Mesenteric fat pad (tissue), 1 donor: Measurements from ENCODE around the gene BMP7. TPM values are rescaled to one million over a fixed set of nuclear protein-coding genes. Genes with fewer than 3 reads are reported as not detected.

Experiments
- DNase-seq: peaks from one replicate; pipeline ENCODE4 v3.0.0-alpha.2; 2020; ENCODE audit warnings: low spot score
- total RNA-seq: library from RNA; stranded (reverse); fragmentation: NEBNext Ultra II Directional; extraction: Animal tissue kit (Norgen Biotek cat#: 25700); gene quantifications from one replicate; pipeline ENCODE4 v1.2.1, GENCODE V29; 2021
- donor health status: DM: yes; HTN: yes; CAD: no.

The BMP7 gene
- total RNA-seq, 1 donor from 2014 or later: 0.16 TPM

DNA sequence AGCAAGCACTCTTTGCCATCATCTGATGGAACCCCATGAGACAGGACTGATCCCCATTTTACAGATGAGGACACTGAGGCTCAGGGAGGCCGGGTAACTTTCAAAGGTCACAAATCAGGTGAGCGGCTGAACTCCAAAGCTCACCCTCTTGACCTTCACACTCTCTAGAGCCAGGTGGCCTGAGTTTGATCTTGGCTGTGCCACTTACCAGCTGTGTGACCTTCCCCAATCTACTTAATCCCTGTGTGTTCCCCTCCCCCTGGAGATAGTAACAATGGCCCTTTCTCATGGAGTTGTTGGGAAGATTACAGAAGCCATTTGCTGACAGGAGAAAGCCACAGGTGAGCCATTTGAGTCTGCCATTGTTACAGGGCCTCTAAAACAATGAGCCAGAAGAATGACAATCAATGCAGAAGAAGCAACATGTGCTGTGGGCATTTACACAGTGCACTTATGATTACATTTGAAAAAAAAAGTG is 34.5 kb downstream of the BMP7 start:
- no peak for DNase-seq

DNA sequence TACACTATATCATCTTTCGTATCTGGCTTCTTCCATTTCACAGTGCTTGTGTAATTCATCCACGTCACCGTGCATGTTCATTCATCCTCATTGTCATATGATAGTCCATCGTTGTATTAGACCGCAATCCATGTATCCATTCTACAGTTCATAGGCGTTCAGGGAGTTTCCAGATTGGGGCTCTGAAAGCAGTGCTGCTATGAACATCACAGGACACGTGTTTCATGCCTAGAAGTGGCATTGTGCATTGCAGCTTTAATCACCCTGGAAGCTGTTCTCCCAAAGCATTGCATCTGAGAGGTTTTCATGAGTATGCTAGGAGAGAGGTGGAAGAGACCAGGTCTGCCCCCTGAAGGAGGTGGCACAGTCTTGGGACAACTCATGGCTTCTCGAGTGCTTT is 35.3 kb downstream of the BMP7 start:
- DNase-seq: no peak

DNA sequence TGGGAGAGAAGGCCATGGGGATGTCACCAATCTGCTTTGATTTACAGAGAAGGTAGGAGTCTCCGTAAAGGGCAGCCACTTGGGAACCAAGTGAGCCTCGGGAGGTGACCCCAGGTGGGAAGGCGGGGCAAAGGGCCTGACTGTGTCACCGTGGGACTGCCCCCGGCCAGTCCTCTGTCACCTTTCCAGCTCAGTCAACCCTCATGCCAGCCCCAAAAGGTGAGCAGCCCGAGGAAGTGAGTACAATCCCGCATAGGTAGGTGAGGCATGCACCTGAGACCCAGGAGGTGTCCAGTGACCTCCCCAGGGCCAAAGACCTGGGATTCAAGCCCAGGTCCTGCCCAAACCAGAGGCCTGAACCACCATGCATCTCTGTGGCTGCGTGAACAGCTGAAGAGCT is 36.2 kb downstream of the BMP7 start:
- no peak for DNase-seq

DNA sequence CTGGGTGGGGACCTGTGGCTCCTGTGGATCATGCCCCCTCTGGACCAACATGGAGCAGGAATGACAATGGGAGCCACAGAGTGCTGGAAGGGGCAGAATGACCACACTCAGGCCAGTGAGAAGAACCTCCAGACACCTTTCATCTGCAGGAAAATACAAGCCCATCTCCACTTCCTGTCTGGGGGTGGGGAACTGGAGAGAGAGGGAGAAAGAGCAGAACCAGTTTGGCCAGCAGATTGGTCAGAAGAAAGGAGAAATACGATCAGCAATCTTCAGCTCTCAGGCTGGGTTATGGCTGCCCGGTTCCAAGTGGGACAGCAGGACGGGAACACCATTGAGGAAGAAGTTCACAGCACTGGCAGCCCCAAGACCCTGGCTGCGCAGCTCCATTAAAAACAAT is 37.0 kb downstream of the BMP7 start:
- no peak for DNase-seq

DNA sequence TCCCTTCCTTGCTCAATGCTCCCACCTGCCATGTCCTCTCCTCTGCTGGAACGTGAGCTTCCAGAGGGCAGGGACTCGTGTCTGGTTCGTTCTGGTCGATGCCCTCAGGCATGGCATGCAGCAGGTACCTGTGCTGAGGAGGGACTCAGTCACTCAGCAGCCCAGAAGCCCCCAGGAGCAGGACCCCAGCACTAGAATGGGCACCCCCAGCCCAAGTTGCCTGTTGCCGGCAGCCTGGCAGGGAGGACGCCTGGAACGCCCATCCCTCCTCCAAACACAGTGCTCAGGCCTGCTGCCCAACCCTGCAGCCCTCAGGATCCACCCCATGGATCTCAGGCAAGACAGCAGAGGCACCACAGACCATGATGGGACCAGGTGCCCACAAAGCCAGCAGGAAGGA is 40.6 kb downstream of the BMP7 start:
- DNase-seq: no peak

DNA sequence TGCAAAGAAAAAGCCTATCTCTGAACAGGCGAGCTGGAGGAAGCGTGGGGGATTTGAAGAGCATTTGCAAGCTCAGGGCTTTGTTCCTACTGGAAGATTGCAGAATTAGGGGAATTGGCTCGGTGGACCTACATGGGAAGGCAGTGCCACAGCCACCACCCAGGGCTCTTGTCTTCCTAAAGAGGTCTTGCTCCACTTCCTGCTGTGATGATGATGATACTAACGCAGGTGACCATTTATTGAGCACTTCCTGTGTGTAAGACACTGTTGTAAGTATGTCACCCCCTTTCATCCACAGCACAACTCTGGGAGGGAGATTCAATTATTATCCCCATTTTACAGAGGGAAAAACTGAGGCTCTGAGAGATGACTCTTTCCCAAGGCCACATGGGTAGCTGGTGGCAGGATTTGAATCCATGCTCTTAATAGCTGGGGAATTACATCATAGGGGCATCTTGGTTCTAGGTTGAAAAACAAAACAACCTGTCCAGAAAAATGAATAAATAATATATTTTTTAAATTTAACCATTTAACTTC is 41.2 kb downstream of the BMP7 start:
- DNase-seq: no peak

DNA sequence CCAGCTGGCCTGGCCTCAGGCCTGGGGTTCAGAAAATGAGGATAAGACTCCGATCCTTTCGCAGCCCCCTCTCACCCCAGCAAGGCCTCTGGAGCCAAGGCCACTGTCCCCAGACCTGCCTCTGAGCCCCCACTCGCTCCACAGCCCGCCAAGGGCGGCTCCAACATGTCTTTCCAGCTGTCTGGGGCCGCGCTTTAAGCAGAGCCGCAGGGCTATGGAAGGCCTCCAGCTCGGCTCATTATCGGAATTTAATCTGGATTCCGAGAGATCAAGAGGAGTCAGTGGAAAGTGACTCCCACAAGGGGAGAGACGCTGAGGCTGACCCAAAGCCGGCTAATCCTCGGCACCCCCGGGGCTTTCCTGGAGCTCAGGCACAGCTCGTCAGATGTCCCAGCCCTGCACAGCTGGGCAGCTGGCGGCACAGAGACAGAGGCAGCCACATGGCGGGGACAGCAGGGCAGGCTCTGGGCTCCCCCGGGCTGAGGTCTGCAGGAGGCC is 41.8 kb downstream of the BMP7 start:
- no peak for DNase-seq

DNA sequence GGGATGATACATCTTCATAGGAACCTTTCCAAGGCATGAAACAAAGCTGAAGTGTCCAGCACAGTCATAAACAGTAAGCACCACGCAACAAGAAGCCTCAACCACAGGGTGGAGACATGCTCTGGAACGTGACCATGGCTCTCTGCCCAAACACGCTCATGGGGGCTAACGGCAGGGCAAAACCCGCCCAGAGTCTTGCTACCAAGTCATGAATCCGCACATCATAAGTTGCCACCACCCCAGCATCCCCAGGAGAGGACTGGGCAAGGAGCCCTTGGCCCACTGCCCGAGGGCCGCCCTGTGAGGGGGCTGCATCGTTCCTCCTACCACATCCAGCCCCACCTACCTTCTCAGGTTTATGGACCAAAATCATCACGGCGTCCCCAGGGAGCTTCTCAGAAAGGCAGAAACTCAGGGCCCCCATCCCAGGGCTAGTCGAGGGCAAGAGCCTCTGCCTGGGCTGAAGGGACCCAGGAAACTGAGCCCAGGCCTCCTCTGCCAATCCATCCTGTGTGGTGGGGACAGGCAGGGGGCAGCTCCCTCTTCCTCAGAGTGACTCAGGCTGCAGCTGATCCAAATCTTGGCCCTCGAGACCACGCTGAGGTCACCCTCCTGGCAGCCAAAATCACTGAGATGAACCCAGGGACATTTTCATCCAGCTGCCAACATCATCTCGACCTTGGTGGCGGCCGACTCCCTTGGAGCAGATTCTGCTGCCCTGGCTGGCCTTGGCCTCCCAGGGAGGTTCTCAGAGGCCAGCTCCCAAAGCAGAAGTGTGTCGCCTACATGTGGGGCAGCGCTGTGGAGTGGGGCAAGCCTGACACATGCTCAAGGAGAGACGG is 42.6 kb downstream of the BMP7 start:
- DNase-seq: no peak

DNA sequence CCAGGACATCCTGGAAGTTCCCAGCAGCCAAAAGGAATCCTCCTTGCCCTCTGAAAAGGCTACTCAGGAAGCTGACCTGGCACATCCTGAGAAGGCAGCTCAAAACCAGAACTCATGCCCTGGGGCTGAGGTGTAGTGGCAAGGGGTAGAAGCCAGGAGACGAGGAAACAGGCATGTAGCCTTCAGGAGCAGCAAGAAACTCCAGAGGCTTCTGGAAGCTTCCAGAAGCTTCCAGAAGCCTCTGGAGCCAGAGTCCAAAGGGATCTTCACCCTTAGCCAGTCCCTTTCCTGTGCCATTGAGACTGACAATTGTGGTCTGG is 43.9 kb downstream of the BMP7 start:
- no peak for DNase-seq

DNA sequence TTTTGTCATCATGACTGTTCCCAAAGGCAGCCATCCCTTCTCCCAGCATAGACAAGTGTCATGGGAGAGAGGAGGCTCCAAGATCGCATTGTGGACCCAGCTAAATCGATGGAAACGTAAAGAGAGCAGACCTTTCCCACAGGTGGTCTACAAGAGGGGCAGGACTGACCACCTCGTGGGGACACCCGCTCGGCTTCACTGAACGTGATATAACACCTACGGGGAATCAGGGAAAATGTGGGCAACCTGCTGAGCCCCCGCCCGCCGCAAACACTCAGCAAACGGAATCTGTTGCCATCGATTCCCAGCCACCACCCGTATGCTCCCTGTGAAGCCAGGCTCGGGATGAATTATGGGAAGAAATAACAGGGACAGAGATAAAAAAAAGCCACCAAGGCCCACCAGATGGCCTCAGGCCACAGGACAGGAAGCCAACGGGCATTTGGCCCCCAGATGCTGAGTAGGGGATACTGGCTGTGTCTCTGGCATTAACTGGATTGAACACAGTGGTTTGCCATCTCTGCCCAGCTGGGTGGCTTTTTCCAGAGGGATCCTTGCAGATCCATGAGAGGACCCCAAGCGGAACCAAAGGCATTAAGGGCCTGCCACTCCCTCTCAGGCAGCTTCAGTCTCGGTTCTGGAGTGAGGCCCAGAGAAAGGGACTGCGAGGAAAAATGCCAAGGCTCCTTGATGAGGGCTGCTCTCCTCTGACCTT is 44.4 kb downstream of the BMP7 start:
- no peak for DNase-seq

DNA sequence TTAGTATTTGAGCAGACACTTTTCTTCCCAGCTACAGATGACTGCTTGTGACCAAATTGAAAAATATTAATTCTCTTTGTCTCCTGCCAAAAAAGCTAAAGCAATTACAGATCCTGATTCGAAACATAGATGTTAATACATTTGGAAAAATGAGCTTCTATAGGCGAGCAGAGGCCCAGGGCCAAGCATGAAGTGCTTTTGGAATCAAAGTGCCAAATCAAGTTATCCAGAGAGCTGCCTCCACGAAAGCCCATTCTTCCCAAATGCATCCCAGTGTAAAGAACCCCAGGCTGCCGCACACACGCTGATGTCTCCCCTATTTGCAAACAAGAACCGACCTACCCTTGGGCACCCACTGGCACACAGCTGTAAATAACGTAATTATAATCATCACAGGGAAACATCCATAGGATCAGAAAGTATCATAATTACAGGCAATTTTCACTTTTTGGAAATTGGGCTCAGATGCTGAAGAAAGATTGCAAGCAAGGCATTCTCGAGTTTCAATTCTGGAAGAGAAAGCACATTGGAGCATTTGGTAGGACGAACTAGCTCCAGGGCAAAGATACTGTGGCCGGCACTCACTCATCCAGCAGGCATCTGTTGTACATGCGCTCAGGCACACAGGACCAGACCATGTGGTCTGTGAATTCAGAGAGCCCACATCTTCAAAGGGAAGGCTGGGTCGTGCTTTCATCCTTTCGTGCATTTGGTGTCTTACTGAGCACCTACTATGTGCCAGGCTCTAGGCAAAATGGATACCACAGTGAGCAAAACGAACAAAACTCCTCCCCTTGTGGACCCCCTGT is 45.9 kb downstream of the BMP7 start:
- DNase-seq: no peak

DNA sequence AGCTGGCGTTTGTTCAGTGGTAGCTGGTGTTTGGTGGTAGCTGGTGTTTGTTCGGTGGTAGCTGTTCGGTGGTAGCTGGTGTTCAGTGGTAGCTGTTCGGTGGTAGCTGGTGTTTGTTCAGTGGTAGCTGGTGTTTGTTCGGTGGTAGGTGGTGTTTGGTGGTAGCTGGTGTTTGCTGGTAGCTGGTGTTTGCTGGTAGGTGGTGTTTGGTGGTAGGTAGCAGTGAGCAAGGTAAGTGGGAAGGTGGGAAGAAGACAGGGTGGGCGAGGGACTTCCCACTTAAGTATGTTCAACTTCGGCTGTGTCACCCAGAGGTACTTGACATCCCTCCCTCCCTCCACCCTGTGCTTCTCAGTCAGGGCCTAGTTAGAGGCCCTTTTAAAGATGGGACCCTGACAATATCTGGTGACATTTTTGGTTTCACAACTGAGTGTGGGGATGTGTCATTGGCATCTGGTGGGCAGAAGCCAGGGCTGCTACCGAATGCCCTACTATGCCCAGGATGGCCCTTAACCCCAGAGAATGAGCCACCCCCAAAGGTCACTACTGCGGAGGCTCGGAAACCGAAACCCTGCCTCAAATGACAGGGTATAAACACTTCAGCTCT is 47.3 kb downstream of the BMP7 start:
- DNase-seq: no peak

DNA sequence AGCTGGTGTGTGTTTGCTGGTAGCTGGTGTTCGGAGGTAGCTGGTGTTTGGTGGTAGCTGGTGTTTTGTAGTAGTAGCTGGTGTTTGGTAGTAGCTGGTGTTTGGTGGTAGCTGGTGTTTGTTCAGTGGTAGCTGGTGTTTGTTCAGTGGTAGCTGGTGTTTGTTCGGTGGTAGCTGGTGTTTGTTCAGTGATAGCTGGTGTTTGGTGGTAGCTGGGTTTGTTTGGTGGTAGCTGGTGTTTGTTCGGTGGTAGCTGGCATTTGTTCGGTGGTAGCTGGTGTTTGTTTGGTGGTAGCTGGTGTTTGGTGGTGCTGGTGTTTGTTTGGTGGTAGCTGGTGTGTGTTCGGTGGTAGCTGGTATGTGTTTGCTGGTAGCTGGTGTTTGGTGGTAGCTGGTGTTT is 48.0 kb downstream of the BMP7 start:
- no peak for DNase-seq

DNA sequence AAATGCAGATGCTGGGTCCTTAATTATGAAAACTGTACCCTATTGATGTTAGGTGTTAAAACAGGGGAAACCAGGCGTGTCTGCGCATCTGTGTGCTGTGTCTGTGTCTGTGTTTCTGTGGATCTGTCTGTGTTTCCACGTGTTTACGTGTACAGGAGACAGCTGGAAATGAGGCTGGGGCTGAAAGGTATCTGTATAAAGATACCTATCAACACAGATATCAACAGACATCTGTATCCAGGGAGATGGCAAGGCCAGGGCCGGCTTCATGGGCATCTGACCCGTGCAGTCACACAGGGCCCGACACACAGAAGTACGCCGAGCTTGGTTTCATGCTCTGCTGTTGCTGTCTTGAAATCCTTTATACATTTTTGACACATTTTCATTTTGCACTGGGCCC is 48.6 kb downstream of the BMP7 start:
- no peak for DNase-seq

DNA sequence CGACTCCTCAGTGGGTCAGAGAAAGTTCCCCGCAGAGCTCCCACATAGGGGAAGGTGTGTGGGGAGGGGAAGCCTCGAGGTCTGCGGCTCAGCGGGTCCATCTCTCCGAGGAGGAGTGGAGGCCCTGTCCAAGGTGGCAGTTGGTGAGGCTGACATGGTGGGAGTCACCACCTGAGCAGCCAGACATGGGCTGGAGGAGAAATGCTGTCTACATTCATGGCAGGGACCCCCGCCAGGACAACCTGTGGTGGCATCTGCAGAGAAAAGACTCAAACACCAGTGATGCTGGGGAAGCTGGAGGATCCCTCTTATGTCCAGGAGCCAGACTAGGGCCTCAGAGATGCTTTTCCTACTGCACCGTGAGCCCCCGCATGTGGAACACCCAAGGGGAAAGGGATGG is 49.8 kb downstream of the BMP7 start:
- no peak for DNase-seq

DNA sequence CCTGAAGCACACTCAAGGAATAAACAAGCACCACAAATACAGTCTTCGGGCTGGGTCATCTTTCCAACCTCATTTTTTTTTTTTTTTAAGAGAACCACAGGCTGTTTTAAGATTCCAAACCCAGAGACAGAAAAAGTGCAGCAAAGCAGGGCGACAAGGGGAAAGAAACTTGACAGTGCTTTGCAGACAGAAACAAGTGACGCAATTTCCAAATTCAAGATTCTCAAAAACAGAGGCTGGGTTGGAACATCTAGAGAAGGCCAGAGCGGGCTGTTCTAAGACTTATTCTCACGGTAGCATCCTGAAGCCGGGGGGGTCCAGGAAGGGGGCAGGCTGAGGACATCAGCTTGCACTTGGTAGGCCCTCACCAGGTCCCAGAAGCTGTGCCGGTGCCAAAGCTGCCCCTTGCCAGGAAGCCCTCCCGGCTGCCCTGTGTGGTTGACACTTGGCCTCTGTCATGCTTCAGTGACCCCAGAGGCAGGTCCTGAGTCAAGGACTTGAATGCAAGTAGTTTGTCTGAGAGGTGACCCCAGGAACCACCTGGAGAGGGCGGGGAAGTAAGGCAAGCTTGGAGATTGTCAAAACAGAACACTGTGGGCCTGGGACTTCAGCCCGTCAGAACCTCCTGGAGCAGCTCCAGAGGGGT is 50.5 kb downstream of the BMP7 start:
- no peak for DNase-seq

DNA sequence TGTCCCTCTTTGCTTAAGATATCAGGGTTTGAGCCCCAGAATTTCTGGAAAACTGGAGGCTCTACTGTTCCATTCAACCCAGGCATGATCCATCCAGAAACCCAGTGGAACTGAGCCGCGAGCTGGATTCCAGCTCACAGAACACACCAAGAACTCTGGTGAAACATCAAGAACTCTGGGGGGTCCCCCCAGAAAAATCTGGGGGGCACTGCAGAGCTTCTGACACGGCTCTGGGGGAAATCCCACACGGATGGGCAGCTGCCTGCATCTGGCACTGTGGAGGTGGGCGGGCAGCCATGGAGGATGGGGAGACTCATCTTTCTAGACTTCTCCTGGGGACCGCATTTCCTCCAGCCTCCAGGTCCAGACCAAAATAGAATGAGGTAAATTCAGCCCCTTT is 51.0 kb downstream of the BMP7 start:
- no peak for DNase-seq

DNA sequence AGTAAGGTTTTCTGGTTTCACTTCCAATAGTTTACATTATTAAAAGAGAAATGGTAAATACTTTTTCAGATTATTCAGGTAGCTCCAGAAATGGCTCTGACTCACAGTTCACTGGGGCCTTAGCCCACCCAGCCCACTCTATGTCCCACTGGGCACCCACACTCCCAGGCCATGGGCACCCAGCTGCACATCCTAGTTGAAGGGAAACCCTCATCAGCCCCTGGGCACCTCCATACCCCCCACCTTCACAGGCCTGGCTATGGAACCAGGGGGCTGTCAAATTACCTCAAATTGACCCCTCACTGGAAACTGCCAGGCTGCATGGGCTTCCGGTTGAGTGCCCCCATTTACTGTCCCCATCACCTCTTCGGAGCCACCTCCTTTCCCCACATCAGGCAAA is 51.5 kb downstream of the BMP7 start:
- no peak for DNase-seq

DNA sequence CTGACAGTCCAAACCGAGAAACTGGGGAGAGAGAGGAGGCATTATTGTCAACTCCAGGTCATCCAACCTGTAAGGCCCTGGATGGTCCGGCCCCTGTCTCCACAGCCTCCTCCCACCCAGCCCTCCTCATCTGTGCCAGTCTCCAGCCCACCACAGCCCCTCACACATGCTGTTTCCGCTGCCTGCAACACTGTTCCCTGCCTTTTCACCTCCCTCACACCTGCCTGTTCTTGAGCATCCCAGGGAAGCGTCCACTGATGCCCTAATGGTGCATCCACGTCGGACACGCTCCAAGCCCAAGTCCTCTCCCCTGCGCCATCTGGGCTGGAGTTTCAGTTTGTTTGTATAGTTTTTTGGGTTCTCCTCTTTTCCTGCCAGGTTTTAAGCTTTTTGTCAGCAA is 52.0 kb downstream of the BMP7 start:
- DNase-seq: no peak

DNA sequence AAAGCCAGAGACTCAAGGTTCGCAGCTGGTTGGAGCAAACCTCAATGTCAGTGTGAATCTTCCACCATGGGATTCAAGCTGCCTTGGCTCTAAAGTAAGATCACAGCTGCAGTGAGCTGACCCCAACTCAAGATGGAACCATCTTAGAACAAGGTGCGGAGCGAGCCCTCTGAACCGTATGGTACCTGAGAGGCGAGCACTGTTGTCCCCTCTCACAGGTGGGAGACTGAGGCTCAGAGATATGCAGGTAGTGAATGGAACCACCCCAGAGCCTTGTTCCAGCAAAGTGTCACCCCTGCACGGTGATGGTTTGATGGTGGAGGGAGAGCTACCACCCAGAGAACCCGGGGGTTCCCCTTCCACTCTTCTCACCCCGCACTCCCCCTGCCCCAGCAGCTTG is 52.5 kb downstream of the BMP7 start:
- no peak for DNase-seq

DNA sequence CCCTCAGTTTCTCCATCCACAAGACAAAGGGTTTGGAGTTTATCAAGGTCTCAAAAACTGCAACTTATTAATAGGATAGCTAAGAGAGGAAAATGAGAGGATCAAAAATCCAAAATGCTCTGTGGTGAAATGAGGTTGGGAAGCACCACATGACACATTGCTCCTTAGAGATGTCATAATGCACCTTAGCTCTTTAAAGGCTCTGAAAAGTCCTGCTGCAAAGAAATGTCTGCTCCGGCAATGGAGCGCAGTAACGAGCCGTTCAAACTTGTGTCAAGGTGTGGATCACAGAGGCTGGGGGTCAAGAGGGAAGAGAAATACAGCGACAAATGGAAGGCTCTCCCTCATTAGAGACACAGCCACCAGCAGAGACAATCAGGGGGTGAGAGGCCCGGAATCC is 53.1 kb downstream of the BMP7 start:
- no peak for DNase-seq
